ENCODE results near the gene TGFA. TPM values are rescaled to one million over a fixed set of nuclear protein-coding genes. Genes with fewer than 3 reads are reported as not detected.

The TGFA gene
- total RNA-seq, 4 donors from 2014 or later = 19.2 to 62.4 (median 41.7) TPM

DNA sequence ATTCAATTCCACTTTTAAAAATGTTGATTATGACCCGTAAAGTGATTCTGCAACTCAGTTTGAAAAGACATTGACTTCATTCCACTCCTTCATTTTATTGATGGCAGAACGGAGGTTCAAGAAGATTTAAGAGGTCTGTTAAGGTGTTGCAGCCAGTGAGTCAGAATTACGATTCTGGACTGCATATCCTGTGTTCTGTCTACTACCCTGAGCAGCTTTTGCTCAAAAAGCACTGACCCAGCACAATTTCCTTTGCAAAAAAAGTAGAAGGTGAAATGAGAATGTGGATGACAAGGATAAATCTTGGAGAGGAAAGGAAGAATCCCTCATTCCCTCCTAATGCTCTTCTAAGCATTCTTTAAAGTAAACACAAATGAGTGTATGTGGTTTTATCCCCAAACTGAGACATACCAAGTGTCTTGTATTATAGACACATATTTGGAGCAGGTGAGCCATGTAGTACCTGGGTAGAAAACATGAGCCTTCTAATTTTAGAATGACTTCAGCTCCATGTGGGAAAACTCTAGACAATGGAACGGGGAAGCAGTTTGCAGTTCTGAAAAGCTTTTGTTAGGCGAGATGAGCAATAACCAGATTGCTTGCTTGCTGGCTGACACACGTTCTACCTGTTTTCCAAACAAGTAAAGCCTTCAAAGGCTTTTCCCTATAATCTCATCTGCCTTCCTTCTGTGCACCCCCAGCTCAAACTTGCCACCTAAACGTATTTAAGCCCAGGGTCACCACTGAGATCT is 44.7 kb downstream of the TGFA start:
- Histone ChIP-seq H3K27ac (peak overlapping the region; percentile 55), H3K4me1 (peaks cover 16% of the 10 kb centered on the region), H3K4me3 (no peak overlapping the region), H3K27me3 (no peaks in the 10 kb centered on the region), H3K36me3 (no peaks in the 10 kb centered on the region), H3K9me3 (no peaks in the 10 kb centered on the region)
- 64% methylated on average over 7 of the region's 7 CpGs for WGBS
- no peak for TF ChIP-seq EP300 (IDR thresholded peaks at IDR 0.05)
- no peak for TF ChIP-seq POLR2A (IDR thresholded peaks at IDR 0.05)
- no peak for DNase-seq (ENCODE audit: low spot score in 2 of 2)

DNA sequence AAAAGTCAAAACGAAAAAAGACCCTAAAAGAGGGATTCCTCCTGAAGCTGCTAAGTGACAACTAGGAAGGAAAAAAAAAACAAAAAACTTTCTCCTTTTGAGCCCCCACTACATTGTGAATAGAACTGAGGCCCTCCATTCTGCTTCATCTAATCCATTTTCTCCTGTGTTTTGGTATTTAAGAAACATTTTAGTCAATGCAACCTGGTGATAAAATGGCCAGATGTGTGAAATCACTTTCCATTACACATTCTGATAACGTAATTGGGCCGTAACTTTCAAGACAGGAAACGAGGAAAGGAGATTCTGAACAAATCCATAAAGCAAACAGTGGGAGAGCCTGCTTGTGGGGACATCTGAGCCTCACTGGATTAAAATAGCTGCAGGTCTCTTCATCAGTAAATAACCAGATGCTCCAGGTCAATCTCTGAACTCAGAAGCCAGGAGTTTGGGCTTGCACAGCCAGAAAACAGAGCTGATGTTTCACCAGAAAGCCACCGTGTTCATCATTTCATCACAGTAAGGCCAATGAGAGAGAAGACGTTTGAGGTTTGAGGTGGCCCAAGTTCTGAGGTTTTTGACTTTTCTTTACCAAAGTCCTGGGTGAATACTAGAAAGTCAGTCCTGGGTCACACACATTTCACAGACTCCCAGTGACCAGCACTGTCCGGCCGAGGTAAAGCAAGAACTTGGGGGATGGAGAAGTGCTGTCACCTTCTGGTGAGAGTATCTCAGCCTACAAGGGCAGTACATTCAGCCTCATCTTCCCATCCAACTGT is 47.8 kb downstream of the TGFA start:
- no peak for TF ChIP-seq POLR2AphosphoS5 (IDR thresholded peaks at IDR 0.05)
- TF ChIP-seq EP300 (IDR thresholded peaks at IDR 0.05) = no peak
- Histone ChIP-seq H3K9me3 (no peaks in the 10 kb centered on the region), H3K27me3 (no peaks in the 10 kb centered on the region), H3K36me3 (no peaks in the 10 kb centered on the region), H3K4me3 (no peak overlapping the region), H3K4me1 (peaks cover 16% of the 10 kb centered on the region), H3K27ac (no peak overlapping the region)
- DNase-seq (ENCODE audit: low spot score in 2 of 2) = no peak
- 82% methylated on average over 8 of the region's 8 CpGs for WGBS

DNA sequence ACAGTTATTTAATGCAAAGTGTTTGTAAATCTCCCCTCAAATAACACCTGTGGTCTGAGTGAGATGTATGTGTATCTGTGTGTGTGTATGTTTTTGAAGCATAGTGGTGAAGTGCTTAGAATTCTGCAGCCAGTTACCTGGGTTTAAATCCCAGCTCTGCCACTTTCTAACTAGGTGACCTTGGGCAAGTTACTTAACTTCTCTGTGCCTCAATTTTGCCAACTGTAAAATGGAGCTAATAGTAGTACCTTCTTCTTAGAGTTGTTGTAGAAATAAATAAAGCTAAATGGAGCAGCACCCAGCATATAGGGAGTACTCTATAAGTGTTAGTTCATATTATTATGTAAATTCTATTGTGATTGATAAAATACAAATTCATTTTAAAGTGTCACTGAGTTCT is 48.9 kb downstream of the TGFA start:
- TF ChIP-seq POLR2AphosphoS5 (IDR thresholded peaks at IDR 0.05) = no peak
- TF ChIP-seq, protein P1, sequence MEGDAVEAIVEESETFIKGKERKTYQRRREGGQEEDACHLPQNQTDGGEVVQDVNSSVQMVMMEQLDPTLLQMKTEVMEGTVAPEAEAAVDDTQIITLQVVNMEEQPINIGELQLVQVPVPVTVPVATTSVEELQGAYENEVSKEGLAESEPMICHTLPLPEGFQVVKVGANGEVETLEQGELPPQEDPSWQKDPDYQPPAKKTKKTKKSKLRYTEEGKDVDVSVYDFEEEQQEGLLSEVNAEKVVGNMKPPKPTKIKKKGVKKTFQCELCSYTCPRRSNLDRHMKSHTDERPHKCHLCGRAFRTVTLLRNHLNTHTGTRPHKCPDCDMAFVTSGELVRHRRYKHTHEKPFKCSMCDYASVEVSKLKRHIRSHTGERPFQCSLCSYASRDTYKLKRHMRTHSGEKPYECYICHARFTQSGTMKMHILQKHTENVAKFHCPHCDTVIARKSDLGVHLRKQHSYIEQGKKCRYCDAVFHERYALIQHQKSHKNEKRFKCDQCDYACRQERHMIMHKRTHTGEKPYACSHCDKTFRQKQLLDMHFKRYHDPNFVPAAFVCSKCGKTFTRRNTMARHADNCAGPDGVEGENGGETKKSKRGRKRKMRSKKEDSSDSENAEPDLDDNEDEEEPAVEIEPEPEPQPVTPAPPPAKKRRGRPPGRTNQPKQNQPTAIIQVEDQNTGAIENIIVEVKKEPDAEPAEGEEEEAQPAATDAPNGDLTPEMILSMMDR (IDR thresholded peaks at IDR 0.05) = no peak
- no peak for TF ChIP-seq EP300 (IDR thresholded peaks at IDR 0.05)
- TF ChIP-seq POLR2A (IDR thresholded peaks at IDR 0.05) = no peak
- Histone ChIP-seq H3K27me3 (no peaks in the 10 kb centered on the region), H3K9me3 (no peaks in the 10 kb centered on the region), H3K4me1 (peaks cover 13% of the 10 kb centered on the region), H3K27ac (no peak overlapping the region), H3K4me3 (no peak overlapping the region), H3K36me3 (no peaks in the 10 kb centered on the region)
- no peak for DNase-seq (ENCODE audit: low spot score in 2 of 2)

DNA sequence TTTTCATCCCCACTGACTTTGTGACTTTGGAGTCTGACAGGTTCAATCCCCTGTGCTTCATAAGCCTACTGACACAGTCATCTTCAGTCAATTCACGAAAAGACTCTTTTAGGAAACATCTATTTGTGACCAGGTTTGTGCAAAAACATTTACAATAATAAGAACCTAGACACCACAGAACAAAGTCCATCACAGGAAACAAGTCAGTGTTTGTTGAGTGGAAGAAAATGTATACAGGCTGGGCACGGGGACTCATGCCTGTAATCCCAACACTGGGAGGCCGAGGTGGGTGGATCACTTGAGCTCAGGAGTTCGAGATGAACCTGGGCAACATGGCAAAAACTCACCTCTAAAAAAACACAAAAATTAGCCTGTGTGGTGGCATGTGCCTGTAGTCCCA is 49.7 kb downstream of the TGFA start:
- 90% methylated on average over 4 of the region's 4 CpGs for WGBS
- no peak for DNase-seq (ENCODE audit: low spot score in 2 of 2)

DNA sequence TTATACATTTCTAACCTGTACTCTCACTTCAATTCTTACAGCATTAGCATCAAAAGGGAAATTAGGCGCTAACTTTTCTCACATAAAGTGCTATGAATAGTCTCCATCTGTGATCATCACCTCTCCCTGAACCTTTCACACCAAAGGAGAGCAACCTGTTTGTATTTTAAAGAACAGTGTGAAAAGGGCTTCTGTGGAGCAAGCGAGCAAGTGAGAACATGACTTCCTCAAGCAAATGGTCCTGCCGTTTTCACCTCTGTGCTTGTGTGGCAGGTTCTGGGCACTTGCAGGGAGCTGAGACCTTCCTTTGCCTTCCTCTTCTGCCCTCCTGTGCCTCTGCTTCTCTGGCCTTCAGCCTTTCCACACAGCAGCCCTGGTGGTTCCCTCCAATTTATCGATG is 51.9 kb downstream of the TGFA start:
- DNase-seq (ENCODE audit: low spot score in 2 of 2) = no peak
- H3K27me3 ChIP-seq = no peaks in the 10 kb centered on the region
- H3K36me3 ChIP-seq = no peaks in the 10 kb centered on the region
- WGBS = 73% methylated on average over 4 of the region's 4 CpGs
- no peak overlapping the region for H3K27ac ChIP-seq
- H3K4me1 ChIP-seq = no peaks in the 10 kb centered on the region
- TF ChIP-seq POLR2A (IDR thresholded peaks at IDR 0.05) (no peak), POLR2AphosphoS5 (IDR thresholded peaks at IDR 0.05) (no peak), EP300 (IDR thresholded peaks at IDR 0.05) (no peak)
- TF ChIP-seq, protein P1 (IDR thresholded peaks at IDR 0.05) = no peak
- no peak overlapping the region for H3K4me3 ChIP-seq
- H3K9me3 ChIP-seq = no peaks in the 10 kb centered on the region

More for the DNA sequence above, 49.7 kb downstream of the TGFA start:
- TF ChIP-seq EP300 (IDR thresholded peaks at IDR 0.05) (no peak), POLR2AphosphoS5 (IDR thresholded peaks at IDR 0.05) (no peak), POLR2A (IDR thresholded peaks at IDR 0.05) (no peak)
- TF ChIP-seq, protein P1 (IDR thresholded peaks at IDR 0.05) = no peak
- Histone ChIP-seq H3K4me1 (peaks cover 11% of the 10 kb centered on the region), H3K9me3 (no peaks in the 10 kb centered on the region), H3K27me3 (no peaks in the 10 kb centered on the region), H3K36me3 (no peaks in the 10 kb centered on the region), H3K4me3 (no peak overlapping the region), H3K27ac (no peak overlapping the region)

DNA sequence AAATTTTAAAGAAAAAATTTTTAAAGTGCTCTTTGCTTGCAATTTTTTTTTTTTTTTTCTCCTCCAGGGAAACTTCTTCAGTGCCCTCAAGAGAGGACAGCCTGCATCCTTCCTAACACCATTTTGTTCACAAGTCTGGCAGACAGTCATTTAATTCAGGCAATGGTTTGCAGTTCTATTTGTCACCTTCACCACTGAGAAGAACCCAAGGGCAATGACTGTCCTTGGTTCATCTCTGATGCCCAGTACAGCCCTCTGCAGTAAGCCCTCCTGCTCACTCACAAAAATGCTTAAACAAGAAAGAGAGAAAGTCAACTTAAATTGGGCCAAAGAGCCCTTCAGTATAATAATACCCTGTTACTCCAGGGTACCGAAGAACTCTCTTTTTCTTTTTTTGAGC is 52.4 kb downstream of the TGFA start:
- Histone ChIP-seq H3K36me3 (no peaks in the 10 kb centered on the region), H3K4me1 (no peaks in the 10 kb centered on the region), H3K27ac (no peak overlapping the region), H3K27me3 (no peaks in the 10 kb centered on the region), H3K9me3 (no peaks in the 10 kb centered on the region), H3K4me3 (no peak overlapping the region)
- DNase-seq (ENCODE audit: low spot score in 2 of 2) = no peak
- 92% methylated on average over 1 of the region's 1 CpG for WGBS
- TF ChIP-seq POLR2AphosphoS5 (IDR thresholded peaks at IDR 0.05) (no peak), EP300 (IDR thresholded peaks at IDR 0.05) (no peak), POLR2A (IDR thresholded peaks at IDR 0.05) (no peak)
- TF ChIP-seq, protein P1 (IDR thresholded peaks at IDR 0.05) = no peak
